HG03196 (cell line): ENCODE measurements around the gene DNAAF1.

Experiments used
- ATAC-seq: cut with Tn5 transposase; IDR thresholded peaks from one replicate; pipeline ENCODE4 v1.9.1; 2021; ENCODE audit not compliant: unreplicated experiment

Gene DNAAF1

DNA sequence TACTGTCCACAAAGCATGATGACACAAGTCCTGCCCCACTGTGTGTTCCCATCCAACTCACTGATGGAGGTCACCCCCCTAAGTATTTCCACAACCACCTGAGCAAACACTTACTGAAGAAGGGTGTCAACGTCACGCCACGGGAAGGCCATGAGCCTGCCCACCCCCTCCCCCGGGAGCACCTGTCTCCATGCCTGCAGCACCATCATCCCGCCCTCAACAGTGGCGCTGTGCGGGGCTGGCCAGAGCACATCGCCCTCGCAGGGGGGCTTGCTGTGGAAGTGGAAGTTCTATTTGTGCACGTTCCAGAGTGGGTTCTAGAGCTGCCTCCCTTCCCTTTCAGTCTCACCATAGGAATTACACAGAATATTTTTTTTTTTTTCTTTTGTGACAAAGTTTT, 24.1 kb upstream of the DNAAF1 start:
- ATAC-seq: no peak

DNA sequence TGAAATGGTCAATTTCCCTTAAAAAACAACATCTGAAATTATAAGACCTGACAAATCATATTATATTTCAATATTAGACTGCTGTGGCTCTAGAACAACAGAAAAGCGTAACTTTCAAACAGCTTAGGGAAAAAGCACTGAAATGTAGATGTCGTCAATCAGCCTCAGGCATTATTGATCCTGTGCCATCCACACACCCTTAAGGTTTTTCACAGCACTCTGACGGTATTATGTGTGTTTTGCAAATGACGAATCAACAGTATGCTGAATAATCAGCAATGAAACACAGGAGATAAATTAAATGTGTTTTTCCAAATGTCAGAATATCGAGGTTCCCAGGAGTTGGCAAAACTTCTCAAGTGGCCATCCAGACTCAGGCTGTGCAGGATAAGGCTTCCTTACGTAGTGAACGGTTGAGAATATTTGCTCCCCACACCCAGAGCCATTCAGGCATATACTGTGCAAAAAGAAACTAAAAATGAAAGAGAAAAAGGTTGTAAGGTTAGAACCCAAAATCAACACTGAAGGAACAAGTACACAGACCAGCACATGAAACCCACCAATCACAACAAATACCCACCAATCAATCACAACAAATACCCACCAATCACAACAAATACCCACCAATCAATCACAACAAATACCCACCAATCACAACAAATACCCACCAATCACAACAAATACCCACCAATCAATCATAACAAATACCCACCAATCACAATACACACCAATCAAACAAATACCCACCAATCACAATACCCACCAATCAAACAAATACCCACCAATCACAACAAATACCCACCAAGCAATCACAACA, 20.6 kb upstream of the DNAAF1 start:
- no peak for ATAC-seq

DNA sequence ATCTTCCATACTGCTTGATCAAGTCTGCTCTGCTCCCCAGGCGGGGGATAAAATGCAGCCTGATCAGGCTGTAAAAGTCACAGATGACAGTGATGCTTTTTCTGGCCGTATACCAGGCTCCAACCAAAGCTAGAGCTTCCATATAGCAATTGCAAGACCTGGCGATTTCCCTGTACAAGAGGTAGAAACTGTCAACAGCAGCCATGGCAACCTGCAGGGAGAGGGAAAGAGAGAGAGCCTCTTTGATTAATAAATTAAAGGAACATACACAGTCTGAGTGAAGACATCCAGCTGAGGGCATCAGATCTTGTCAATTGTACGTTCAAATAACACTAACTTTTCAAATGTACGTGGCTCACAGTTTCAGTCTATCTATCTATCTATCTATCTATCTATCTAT, 14.0 kb upstream of the DNAAF1 start:
- ATAC-seq: no peak

DNA sequence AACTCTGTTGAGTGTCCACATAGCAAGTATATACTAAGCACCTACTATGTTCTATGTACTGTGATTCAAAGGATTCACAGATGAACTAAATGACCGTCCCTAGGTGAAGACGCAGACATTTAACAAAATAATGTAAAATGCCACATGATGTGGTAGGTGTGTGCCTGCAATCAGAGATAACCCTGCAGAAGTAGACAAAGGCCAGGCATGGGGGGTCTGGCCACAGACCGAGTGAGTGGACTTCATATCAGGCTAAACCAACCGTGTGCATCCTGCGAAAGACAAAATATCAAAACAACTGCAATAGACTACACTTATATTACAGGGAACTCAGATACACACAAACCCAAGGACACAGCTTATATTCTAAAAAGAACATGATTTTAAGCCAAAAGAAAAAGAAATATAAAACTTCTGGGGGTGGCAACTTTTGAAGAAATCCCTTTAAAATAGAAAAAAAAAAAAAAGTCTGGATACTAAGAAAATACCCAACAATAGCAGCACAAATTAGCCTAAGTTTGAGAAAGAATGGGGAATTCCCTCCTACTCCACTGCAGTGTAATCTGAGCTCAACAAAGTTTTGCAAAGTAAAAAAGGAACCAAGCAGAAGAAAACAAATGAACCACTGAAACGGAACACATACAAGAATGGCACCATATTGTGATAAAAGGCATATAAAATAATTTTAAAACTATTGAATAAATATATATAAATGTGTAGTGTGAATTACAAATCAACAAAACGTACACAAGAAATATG, 12.4 kb upstream of the DNAAF1 start:
- no peak for ATAC-seq

DNA sequence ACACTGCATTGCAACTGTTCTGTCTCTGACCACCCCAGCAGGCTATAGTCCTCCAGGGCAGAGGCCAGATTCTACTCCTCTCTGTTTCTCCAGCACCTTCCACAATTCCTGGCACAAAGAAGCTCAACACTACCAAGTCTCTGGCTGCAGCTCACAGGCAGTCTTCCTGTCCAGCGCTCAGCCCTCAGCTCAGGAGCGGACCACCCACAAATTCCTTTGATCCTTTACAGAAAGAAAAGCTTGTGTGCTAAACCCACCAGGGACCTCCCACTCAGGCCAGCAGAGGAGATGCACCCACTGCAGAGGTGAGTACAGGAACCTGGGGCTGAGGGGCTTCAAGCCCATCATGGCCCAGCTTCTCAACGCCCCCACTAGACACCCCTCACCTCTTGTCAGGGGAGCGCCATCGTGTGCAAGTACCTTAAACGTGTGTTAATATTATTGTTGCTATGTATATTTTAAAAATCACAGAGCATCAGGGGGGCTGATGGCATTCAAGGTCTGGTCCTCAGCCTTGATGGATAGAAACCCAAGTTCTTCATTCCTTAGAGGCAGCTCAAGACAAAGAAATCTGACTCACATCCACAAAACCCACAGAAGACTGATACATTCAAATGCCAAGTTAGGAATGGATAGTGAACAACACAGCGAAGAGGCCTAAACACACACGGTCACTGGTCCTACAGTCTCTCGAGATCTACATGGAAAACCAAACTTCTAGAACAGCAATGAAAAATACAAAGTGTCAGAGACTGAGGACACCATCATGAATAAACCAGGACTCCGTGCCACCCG, 8.6 kb upstream of the DNAAF1 start:
- no peak for ATAC-seq

DNA sequence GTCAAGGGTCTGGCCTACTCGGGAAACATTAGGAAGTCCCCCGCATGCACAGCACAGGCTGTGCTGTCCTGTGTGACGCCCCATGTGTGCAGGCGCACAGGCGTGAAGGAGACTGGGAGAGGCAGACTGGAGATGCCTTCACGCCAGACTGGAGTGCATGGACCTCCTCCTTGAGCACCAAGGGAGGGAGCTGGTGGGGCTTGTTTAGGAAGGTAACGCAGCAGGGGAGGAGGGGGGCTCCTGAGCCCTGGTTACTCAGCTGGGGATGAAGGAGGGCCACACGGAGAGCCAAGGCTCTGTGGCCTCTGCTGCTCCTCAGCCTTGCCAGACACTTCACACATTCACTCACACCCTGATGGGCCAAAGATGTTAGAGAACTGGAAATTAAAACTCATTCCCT, 7.8 kb upstream of the DNAAF1 start:
- ATAC-seq: no peak

DNA sequence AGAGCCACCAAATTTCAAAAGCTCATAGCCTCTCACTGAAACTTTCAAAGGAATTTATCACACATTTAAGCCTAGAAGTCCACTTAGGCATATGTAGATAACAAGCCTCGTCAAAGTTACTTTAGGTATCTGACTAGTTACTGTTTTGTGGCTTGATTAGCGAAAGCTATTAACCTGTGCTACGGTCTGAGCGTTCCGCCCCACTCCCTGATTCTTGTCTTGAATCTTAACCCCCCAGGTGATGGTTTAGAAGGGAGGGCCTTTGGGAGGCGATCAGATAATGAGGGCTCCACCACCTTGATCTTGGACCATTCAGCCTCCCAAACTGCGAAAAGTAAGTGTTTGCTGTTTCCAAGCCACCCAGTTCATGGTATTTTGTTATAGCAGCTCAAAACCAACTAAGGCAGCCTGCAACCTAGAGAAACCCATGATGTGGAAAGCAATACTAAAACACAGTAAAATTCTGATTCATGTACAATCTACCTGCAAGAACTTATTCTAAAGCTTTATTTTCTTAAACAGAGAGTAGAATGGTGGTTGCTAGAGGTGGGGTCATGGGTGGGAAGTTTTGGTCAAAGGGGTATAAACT, 7.2 kb upstream of the DNAAF1 start:
- no peak for ATAC-seq

DNA sequence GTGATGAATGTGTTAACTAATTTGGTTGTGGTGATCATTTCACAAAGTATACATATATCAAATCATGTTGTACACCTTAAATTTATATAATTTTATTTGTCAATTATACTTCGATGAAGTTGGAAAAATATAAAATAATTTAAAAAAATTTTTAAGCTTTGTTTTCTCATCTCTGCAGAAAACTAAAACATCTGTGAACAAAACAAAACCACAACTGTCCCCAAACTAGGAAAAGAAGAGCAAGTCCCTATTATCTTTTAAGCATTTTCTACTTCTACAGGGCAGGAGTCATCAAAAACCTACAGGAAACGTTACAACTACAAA, 6.6 kb upstream of the DNAAF1 start:
- ATAC-seq: no peak

DNA sequence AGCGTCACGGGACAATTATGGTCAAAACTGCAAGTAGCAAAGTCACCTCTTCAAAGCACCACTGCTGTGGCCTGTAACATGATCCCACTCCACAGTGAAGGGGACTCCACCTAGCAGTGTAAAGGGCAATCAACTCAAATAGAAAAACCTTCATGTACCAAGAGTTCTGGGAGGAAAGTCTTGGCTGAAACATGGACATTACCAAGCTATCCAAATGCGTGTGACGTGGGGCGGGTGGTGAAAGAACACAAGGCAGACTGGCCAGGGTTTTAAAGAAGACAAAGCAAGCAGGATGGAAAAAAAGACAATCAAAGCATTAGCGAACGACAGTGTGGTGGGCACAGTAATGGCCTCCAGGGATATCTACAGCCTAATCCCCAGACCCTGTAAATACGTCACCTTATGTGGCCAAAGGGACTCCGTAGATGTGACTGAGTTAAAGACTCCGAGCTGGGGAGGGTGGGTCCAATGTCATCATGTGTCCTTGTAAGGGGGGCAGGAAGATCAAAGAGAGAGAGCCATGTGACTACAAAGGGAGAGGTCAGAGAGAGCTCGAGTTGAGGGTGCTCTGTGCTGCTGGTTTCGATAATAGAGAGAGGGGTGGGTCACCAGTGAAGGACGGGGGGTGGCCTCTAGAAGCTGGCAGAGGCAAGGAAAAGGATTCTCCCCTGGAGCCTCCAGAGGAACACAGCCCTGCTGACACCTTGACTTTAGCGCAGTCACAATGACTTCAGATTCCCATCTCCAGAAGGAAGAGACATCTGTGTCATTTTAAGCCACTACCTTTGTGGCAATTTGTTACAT, 6.1 kb upstream of the DNAAF1 start:
- no peak for ATAC-seq

DNA sequence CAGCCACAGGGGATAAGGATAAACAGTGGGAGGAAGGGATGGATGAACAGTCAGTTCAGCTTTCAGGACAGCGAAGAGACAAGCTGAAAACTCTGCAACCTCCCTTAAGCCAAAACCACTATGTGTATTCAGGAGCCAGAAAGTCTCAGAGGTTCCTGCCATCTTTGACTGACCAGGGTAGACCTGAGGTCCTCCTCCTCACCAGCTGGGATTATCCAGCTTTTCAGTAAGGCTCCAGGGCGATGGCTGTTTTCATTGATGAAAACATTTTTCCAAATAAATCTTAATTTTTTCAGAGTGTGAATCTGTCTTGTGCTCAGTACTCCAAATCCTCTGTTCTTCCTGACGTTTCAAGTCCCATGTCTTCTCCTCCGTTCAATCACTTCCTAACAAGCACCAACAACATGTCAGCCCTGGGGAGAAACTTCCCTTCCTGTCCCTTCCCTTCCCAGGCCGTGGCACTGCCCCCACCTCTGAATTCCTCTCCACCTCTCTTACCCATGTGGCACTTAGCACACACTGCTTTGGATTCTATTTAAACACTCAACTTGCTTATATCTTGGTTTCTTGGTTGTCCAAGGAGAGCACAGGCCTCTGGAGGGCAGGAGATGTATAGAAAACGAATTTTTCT, 5.4 kb upstream of the DNAAF1 start:
- ATAC-seq: no peak

DNA sequence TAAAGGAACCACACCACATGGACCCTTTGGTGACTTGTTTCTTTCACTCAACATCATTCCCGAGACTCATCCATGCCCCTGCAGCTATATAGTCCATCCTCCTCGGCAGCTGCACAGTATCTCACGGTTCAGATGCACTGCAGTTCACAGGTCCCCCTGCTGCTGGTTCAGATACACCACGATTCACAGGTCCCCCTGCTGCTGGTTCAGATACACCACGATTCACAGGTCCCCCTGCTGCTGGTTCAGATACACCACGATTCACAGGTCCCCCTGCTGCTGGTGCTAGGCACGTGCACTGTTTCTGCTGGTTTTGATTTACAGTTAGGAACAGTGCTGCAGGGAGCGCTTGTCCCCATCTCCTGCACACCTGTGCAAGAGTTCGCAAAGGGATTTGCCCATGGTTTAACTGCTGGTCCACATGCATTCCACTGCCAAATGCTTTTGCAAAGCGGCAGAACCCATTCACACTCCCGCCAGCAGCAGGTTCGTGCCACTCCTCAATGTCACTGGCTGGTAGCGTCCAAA, 3.9 kb upstream of the DNAAF1 start:
- ATAC-seq: no peak

DNA sequence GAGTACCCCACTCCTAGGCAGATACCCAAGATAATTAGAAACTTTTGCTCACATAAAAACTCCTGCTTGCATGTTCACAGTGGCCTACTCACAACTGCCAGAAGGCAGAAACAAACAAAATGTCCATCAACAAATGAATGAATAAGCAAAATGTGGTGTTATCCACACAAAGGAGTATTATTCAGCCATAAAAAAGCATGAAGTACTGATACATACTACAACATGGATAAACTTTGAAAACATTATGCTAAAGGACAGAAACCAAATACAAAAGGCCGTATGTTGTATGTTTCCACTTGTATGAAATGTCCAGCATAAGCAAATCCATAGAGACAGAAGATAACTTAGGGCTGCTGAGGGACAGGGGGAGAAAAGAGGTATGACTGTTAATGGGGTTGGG, 2.0 kb upstream of the DNAAF1 start:
- ATAC-seq: no peak

DNA sequence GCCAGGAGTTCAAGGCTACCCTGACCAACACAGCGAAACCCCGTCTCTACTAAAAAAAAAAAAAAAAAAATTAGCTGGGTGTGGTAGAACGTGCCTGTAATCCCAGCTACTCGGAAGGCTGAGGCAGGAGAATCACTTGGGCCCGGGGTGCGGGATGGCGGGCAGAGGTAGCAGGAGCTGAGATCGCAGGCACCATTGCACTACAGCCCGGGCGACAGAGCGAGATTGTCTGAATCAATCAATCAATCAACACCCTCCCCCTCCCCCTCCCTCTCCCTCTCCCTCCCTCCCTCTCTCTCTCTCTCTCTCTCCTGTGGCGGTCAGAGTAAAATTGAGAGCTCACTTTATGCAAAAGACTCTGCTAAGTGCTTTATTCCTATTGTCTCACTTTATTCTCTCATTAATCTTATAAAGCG, 1.3 kb upstream of the DNAAF1 start:
- ATAC-seq: no peak

DNA sequence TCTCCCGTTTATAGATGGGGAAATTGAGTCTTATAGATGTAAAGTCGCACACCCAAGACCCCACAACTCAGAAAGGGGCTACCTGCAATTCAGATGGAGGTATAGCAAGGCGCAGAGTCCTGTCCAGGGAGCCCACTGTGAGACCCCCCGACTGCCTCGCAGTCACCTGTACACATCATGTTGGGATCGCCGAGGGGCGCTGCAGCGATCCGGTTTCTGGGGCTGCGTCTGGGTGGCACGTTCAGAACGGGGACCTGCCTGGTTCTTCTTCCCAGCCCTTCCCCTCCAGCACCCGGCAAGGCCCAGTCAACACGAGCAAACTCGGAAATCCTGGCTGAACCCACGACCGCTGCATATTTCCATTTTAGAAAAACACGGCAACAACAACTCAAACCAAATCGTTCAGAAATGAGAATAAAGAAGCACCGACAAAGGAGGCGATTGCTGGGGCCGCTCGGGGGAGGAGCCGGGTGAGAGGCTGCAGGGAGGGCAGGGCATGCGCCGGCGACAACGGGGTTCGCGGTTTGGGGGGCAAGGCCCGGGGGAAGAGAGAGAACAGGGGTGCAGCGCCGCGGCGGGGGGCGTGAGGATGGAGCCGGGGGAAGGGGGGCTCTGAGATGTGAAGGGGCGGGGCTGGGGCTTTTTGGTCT, 774 bp upstream of the DNAAF1 start:
- no peak for ATAC-seq

DNA sequence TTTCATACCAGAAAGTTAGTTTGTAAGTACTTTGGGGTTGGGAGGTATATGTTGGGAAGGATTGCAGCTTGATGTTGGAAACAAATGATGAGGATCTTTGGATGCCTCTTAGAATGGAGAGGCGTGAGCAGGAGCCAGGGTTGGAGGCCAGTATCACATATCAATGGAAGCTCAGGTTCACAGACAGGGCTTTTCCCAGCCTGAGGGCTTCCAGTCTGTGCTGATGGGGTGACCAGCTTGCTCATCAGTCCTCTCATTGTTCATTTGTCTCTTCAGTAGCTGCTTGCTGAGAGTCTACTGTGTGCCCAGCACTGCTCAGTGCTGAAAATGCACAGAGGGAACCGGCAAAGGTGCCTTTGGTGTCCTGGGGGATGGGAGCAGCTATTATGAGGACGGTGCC, 5.8 kb downstream of the DNAAF1 start:
- ATAC-seq: no peak

DNA sequence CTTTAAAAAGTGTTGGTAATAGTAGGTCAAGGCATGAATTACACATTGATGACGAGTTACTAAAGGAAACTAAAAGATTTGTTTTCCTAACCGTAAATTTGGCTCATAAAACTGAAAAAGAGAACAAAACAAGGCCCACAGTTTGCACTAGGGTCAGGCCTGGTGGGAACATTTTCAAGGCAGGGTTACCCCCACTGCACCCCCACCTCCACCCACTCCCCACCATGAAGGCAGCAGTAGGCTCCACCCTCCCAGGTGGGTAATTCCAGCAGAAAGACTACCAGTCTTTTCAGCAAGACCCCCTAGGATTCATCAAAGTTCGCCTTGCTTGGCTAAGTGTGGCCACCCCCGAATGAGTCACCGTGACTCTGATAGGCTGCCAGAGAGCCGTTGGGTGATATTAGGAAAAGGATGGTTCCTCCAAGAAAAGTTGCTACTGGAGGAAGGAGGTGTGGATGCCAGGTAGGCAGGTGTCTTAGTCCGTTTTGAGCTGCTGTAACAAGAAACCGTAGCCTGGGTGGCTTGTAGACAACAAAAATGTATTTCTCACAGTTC, 8.6 kb downstream of the DNAAF1 start:
- no peak for ATAC-seq

DNA sequence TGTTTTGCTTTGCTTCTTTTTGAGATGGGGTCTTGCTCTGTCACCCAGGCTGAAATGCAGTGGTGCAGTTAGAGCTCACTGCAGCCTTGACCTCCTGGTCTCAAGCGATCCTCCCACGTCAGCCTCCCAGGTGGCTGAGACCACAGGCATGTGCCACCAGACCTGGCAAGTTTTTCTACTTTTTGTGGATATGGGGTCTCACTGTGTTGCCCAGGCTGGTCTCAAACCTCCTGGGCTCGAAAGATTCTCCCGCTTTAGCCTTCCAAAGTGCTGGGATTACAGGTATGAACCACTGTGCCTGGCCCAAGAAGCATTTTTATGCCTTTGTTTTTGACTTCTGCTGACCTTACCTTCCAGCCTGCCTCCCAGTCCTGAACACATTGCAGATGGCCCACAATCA, 10.1 kb downstream of the DNAAF1 start:
- ATAC-seq: no peak

DNA sequence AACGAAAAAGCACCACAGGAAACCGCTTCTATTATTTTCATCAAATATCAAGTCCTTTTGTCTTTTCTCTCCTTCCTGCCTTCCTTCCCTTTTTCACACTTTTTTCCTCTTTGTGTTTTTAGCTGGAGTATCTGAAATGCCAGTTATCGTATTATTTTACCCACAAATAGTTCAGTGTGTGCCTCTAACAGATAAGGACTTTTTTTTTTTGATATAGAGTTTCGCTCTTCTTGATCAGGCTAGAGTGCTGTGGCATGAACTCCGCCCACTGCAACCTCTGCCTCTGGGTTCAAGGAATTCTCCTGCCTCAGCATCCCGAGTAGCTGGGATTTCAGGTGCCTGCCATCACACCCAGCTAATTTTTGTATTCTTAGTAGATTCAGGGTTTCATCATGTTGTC, 10.7 kb downstream of the DNAAF1 start:
- ATAC-seq: no peak

DNA sequence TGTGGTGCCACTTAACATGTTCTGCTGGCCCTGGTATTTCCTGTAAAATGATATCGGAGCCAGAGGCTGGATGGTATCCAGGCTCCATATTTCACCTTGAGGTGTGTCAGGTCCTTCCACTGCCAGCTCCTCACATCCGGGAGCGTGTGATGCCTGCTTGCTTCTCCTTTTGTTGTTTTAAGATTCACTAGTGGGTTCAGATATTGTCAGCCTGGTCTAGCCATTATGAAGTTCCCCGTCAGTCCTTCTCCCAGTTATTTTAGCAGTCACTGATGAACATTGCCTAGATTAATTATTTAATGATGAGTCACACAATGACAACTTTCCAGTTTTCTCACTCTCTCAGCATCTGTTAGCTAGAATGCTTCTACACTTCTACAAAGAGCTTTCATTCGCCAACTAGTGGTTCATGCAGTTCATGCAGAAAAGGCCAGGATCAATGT, 11.3 kb downstream of the DNAAF1 start:
- ATAC-seq: no peak
